Astrocyte of the spinal cord (primary cell): ENCODE data around the gene TBC1D10A.

Experiments used
- DNase-seq: peaks from one replicate; pipeline ENCODE4 v3.0.0; 2011; ENCODE audit warnings: low read depth, low spot score
- H3K4me3 ChIP-seq: 2 replicates; pipeline ENCODE4 v1.5.1; 2011; ENCODE audit warnings: low read depth, mild to moderate bottlenecking, low read length, moderate library complexity
- CTCF ChIP-seq: IDR thresholded peaks from 2 replicates; pipeline ENCODE4 v1.5.1; 2012; ENCODE audit warnings: low read depth, mild to moderate bottlenecking, low read length, inconsistent platforms
- in situ Hi-C: cut with HindIII; loops from 2 replicates; pipeline ENCODE4 v1.10.0; 2017; ENCODE audit warnings: low sequenced_read_pairs

TBC1D10A gene, protein sequence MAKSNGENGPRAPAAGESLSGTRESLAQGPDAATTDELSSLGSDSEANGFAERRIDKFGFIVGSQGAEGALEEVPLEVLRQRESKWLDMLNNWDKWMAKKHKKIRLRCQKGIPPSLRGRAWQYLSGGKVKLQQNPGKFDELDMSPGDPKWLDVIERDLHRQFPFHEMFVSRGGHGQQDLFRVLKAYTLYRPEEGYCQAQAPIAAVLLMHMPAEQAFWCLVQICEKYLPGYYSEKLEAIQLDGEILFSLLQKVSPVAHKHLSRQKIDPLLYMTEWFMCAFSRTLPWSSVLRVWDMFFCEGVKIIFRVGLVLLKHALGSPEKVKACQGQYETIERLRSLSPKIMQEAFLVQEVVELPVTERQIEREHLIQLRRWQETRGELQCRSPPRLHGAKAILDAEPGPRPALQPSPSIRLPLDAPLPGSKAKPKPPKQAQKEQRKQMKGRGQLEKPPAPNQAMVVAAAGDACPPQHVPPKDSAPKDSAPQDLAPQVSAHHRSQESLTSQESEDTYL

GRCh38 chr22:30326706-30327362 lies at the start of gene TBC1D10A:
TSS of gene TBC1D10A (minus strand) at chr22:30326941. CDS start at chr22:30326881, 60 bp downstream.
- peak; percentile 87 for DNase-seq
- peak within 1 kb of the TSS; percentile 72 for H3K4me3 ChIP-seq
- in situ Hi-C loops, result no loop called here
- no peak for TF ChIP-seq CTCF

GRCh38 chr22:30375312-30375849 lies 48.6 kb upstream of the TBC1D10A start:
- DNase-seq, result no peak
- in situ Hi-C loops, result no loop called here
- no peak overlapping the region for H3K4me3 ChIP-seq
- no peak for TF ChIP-seq CTCF

DNA sequence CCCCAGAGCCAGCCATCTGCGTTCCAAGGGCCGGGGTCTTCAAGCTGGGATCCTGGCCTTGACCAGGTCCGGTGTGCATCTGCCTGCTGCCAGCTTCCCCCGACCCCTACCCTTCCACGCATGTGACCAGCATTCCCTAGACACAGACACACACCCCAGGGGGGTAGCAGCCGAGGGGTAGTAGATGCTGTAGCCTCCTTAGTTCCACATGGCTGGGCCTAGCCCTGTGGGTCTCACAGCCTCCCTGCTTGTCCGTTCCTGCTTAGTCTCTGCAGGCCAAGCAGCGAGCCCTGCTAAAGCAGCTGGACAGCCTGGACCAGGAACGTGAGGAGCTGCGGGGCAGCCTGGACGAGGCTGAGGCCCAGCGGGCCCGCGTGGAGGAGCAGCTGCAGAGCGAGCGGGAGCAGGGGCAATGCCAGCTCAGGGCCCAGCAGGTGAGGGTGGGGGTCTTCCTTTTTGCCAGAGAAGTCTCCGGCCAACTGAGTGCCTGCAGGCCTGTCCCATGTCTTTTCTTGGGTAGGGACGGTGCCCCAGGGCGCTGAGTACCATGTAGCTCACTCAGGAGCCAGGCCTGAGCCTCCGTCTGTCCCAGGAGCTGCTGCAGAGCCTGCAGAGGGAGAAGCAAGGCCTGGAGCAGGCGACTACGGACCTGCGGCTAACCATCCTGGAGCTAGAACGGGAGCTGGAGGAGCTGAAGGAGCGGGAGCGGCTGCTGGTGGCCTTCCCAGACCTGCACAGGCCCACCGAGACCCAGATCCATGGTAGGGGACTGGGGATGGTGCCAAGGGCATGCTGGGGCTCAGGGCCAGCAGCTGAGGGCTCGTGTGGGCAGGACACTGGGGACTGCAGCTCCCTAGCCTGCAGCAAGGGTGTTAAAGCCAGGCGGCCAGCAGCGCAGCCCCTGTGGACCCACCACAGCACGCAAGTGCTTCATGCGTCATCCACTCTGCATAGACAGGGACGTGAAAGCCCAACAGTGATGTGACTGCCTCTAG lies 46.9 kb upstream of the TBC1D10A start:
- DNase-seq, result no peak
- H3K4me3 ChIP-seq, result no peak overlapping the region
- in situ Hi-C loops, result no loop called here
- no peak for TF ChIP-seq CTCF

DNA sequence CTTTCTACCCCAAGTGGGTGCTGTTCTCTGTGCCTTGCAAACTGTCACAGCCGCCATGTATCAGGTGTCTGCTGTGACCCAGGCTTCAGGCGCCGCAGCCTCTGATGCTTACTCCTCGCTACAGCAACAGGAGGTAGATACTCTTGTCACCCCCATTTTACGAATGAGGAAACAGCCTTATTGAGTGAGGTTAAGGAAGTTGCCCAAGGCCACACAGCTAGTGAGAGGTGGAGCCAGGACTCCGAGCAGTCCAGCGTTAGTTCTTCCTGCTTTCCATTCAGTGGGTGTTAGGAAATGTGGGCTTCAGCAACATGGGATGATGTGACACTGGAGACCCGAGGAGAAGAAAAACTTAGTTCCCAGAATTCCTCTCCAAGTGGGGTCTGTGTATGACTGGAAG lies 46.2 kb upstream of the TBC1D10A start:
- in situ Hi-C loops, result no loop called here
- DNase-seq, result no peak
- TF ChIP-seq CTCF, result no peak
- H3K4me3 ChIP-seq, result no peak overlapping the region

- no peak for DNase-seq
- TF ChIP-seq CTCF, result no peak
- H3K4me3 ChIP-seq, result no peak overlapping the region
- in situ Hi-C loops, result no loop called here
These were observed 45.2 kb upstream of the TBC1D10A start for GRCh38 chr22:30371981-30372380.

DNA sequence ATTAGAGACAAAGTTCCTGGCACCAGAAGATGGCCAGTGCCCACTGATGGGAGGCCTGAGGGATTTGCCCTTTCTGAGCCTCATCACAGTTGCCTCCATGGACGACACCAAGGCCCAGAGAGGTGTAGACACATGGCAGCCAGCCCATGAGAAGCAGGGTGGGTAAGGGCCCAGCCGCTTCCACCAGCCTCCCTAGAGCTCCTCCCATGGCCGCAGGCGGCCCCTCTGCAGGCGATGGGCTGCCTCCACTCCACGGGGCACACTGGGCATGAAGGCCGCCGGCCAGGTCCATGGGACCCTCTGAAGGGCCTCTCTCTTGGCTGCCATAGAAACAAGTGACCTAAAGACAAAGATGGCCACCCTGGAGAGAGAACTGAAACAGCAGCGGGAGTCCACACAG lies 44.6 kb upstream of the TBC1D10A start:
- DNase-seq, result no peak
- TF ChIP-seq CTCF, result no peak
- in situ Hi-C loops, result no loop called here
- no peak overlapping the region for H3K4me3 ChIP-seq
